GM04504 (cell line): ENCODE measurements around the gene CCR5.
"Not testable (repeated sequence)": the region's sequence is repeated elsewhere in the genome, so short reads cannot be mapped to it uniquely, and the experiment has no call there.

Source experiments
- DNase-seq: peaks from one replicate; pipeline ENCODE4 v3.0.0-alpha.2; 2012; ENCODE audit warnings: low read depth

CCR5 gene

GRCh38 chr3:46386205-46386604 is 15.5 kb downstream of the CCR5 start:
- no peak for DNase-seq

DNA sequence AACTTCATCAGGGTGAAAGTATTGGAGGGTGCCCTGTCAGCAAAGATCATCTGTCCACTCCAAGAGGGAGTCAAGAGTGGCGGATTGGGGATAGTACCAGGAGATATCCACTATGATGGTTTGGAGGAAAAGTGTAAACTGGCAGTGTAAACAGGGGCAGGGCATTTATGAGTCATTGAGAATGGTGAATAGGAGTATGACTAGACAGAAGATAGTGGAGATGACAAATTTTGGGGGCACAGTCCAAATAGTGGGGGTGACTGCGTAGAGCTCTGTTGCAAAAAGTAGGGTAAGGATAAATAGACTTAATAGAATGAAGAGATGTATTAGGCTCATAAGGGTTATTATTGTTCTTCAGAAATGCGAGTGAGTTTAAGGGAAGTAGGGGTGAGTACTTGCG is 18.1 kb downstream of the CCR5 start:
- not testable (repeated sequence) for DNase-seq

DNA sequence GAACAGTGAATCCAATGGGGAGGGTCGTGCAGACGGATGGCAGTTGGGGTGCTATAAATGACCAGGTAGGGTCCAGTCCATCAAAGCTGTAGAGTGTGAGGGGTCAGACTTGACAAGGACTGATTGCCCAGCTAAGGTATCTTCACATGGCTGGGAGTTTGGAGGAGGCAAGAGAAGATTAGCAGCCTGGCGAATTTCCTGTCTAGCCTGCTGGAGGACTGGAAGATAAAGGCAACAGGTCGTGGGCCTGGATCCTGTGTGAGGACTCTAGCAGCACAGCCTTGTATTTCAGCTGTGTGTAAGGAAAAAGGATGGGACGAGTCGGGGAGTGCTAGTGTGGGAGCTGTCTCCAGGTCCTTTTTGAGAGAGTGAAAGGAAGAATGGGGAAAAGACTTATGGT is 18.6 kb downstream of the CCR5 start:
- no peak for DNase-seq

- not testable (repeated sequence) for DNase-seq
Observed at GRCh38 chr3:46391526-46391925, 20.8 kb downstream of the CCR5 start.

DNA sequence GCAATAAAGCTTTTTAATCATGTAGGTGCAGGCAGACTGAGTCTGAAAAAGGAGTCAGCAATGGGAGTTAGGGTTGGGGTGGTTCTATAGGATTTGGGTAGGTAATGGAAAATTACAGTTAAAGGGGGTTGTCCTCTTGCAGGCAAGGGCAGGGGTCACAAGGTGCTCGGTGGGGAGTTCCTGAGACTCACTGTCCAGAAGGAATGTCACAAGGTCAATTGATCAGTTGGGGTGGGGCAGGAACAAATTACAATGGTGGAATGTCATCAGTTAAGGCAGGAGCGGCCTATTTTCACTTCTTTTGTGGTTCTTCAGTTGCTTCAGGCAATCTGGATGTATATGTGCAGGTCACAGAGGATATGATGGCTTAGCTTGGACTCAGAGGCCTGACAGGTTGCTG is 22.3 kb downstream of the CCR5 start:
- DNase-seq, result no peak

DNA sequence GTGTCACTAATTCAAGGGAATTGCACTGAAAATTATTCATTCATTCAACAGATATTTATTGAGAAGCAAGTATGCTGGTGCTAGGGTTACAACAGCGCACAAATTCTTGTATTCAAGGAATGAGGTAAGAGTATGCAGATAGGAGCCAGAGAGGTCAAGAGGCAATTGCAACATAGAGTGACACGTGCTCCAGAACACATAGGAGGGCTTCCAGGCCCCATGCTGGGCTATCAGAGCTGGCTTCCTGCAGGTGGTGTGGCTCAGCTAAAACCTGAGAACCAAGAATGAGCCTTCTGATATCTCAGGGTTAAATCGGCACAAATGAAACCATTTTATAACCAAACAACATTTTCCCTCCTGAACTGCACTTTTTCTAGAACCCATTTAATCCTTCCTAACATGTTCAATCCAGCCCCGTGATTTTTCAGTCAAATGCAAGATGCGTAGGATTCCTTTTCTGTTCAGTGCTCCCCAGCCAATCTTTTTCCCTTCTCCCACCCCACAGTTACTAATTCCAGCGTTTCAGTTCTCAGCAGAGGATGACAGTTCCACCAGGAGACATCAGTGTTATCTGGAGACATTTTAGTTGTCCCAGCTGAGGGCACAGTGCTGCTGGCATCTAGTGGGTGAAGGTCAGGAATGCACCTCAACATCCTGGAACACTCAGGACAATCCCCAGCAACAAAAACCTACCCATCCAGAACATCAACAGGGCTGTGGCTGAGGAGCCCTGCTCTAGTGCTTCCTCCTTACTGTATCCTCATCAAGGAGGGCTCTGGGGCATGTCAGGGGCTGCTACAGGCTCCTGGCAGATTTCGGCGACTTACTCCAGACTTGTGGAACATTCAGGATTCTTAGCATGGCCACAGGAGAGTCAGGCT is 23.0 kb downstream of the CCR5 start:
- no peak for DNase-seq

DNA sequence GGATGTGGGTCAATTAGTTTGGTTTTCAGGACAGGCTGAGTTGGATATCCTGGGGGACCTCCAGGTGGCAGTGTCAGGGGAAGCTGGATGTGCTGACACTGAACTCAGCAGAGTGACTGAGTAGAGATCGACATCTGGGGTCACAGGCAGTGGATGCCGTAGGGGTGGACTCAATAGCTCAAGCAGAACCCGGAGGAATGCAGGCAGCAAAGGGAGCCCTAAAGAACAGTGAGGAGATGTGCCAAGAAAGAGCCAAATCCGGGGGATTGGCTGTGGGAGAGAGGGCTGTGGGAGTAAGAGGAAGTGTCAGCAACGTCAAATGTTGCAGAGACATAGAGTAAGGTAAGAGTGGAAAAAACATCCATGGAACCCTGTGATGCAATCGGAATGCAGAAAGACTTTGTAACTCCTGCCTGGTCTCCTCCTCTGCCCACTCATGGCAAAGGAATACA is 24.5 kb downstream of the CCR5 start:
- DNase-seq, result no peak

GRCh38 chr3:46395766-46396530 is 25.2 kb downstream of the CCR5 start:
- DNase-seq, result no peak

- no peak for DNase-seq
Observed at GRCh38 chr3:46397111-46397510, 26.4 kb downstream of the CCR5 start.

DNA sequence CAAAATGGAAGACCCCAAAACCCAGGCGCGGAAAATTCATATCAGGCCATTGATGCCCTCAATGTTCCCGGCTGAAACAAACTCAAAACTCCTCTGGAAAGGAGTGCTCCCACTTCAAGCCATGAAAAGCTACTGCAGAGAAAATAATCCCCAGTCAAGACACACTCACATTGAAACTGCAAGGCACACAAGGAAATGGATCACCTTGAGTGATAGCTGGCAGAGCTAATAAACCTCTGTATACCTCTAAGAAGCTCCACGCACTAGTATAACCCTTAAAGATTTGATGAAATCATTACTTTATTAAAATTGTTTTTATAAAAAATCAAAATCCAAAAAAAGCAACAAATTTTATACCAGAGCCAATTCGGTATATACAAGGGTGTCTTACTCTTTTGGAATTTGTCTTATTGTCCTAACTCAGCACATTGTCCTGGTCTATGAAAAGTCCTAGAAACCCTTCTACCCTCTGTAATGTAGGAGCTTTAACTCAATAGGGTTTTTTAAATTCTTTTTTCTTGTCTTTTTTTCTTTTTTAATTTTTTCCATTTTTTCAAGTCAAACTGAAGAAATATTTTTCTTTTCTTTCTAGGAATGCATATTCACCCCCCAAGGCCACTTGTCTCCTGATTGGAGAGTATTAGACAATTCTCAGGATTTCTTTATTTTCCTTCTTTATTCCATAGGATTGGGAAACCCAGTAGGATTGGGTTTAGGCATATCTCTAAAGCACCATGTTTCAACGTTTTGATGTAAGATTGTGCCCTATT is 27.6 kb downstream of the CCR5 start:
- DNase-seq, result no peak

GRCh38 chr3:46399098-46399497 is 28.4 kb downstream of the CCR5 start:
- no peak for DNase-seq

GRCh38 chr3:46399557-46399956 is 28.8 kb downstream of the CCR5 start:
- no peak for DNase-seq

- no peak for DNase-seq
Observed at GRCh38 chr3:46400000-46400734, 29.4 kb downstream of the CCR5 start.

DNA sequence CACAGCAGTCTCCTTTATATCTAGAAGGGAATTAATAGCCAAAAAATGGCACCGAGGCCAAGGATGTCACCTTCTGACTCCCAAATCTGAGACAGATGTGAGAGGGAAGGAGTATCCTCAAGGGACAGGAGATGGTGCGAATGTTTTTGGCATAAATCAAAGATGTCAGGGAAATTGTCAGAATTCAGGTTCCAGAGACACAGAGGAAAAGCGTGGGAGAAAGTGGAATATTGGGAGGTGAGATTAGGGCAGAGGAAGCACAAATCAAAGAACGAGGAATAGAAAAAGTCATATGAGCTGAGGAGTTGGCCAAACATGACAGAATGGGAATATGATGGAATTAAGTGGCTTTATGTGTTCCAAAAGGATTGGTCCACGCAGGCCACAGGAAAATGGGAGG is 30.1 kb downstream of the CCR5 start:
- DNase-seq, result no peak

GRCh38 chr3:46401579-46401978 is 30.8 kb downstream of the CCR5 start:
- DNase-seq, result no peak

DNA sequence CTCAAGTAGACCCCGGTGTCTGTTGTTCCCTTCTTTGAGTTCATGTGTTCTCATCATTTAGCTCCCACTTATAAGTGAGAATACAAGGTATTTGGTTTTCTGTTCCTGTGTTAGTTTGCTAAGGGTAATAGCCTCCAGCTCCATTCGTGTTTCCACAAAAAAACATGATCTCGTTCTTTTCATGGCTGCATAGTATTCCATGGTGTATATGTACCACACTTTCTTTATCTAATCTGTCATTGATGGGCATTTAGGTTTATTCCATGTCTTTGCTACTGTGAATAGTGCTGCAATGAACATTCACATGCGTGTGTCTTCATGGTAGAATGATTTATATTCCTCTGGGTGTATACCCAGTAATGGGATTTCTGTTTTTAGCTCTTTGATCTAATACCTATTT is 32.2 kb downstream of the CCR5 start:
- DNase-seq, result not testable (repeated sequence)

GRCh38 chr3:46405301-46406019 is 34.7 kb downstream of the CCR5 start:
- DNase-seq, result no peak

DNA sequence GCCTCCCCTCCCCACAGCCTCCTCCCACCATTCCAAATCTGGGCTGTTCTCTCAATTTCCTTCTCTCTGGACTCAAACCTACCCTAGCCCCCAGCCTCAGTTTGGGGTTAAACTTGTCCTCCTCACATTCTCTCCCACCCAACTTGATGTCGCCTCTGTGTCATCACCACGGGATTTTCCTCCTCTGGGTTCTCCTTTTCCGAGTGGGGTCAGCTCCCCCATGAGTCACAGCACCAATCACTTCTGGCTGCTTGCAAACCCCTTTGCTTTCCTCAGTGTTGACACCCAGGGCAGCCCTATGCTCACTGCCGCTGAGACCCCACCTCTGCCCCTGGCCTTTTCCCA is 35.7 kb downstream of the CCR5 start:
- DNase-seq, result no peak

GRCh38 chr3:46406788-46407611 is 36.3 kb downstream of the CCR5 start, which contains the start of the genes CCR5AS and CCRL2:
Gene CCR5AS, minus strand, starts transcription at chr3:46407066.
Gene CCRL2, plus strand, starts transcription at chr3:46407259. Its CDS starts 821 bp downstream, at chr3:46408080.
- peak; percentile 3 for DNase-seq

DNA sequence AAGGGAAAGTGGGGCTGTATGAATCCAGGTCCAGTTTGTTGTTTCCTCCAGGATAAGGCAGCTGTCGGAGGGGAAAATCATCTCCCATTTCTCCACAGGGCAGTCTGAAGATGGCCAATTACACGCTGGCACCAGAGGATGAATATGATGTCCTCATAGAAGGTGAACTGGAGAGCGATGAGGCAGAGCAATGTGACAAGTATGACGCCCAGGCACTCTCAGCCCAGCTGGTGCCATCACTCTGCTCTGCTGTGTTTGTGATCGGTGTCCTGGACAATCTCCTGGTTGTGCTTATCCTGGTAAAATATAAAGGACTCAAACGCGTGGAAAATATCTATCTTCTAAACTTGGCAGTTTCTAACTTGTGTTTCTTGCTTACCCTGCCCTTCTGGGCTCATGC is 37.2 kb downstream of the CCR5 start:
- DNase-seq, result no peak
